HepG2 (cell line): ENCODE data around the gene CCS. TPM values are rescaled to one million over a fixed set of nuclear protein-coding genes. Genes with fewer than 3 reads are reported as not detected.

Experiments
- ADNP ChIP-seq: sonication (generic); formaldehyde crosslinking; IDR thresholded peaks from 2 replicates; pipeline ENCODE4 v1.4.0; 2020; ENCODE audit warnings: missing genetic modification reagents
- ATF7-NPFF ChIP-seq: sonication (generic); formaldehyde crosslinking; IDR thresholded peaks from 2 replicates; pipeline ENCODE4 v1.8.1; 2023; ENCODE audit warnings: mild to moderate bottlenecking, low read depth, missing genetic modification reagents, moderate library complexity
- ATM ChIP-seq: fragments of 450-650 bp; IDR thresholded peaks from 2 replicates; pipeline ENCODE4 v1.7.1; 2017; ENCODE audit warnings: mild to moderate bottlenecking, borderline replicate concordance
- DMAP1 ChIP-seq: IDR thresholded peaks from 2 replicates; pipeline ENCODE4 v1.6.1; 2016
- FOXP1 ChIP-seq, 2 experiments: fragments of 450-650 bp in 1 of 2; IDR thresholded peaks; 2 replicates each; pipeline ENCODE4 v1.6.1; 2017 to 2018; ENCODE audit warnings: antibody characterized with exemption in 1 of 2
- GATAD1 ChIP-seq: IDR thresholded peaks from 2 replicates; pipeline ENCODE4 v1.6.1; 2016; ENCODE audit warnings: missing genetic modification reagents, missing compliant biosample characterization
- HMGXB4 ChIP-seq, 2 experiments: sonication (generic) in 1 of 2; formaldehyde crosslinking in 1 of 2; IDR thresholded peaks; 2 replicates each; pipeline versions ENCODE4 v1.4.0 to v1.6.1; 2018 to 2020; ENCODE audit warnings: missing genetic modification reagents in 2 of 2, borderline replicate concordance in 1 of 2, low read depth in 1 of 2, mild to moderate bottlenecking in 1 of 2, missing biosample characterization in 1 of 2
- JDP2 ChIP-seq: sonication (generic); formaldehyde crosslinking; IDR thresholded peaks from 2 replicates; pipeline ENCODE4 v1.8.1; 2022; ENCODE audit warnings: missing genetic modification reagents, borderline replicate concordance
- KLF6 ChIP-seq: IDR thresholded peaks from 2 replicates; pipeline ENCODE4 v1.8.0; 2016; ENCODE audit warnings: missing biosample characterization, missing genetic modification reagents
- KMT2A ChIP-seq: sonication (generic); formaldehyde crosslinking; IDR thresholded peaks from 2 replicates; pipeline ENCODE4 v1.4.0; 2020; ENCODE audit warnings: missing genetic modification reagents
- MATR3 ChIP-seq: sonication (generic); formaldehyde crosslinking; IDR thresholded peaks from 2 replicates; pipeline ENCODE4 v1.4.0; 2020; ENCODE audit warnings: missing genetic modification reagents
- MXD4 ChIP-seq: IDR thresholded peaks from 2 replicates; pipeline ENCODE4 v1.6.1; 2016; ENCODE audit warnings: mild to moderate bottlenecking, missing biosample characterization, missing genetic modification reagents
- RAD21 ChIP-seq: fragments of 450-650 bp; formaldehyde crosslinking; IDR thresholded peaks from 2 replicates; pipeline ENCODE4 v1.5.0; 2020; ENCODE audit warnings: mild to moderate bottlenecking
- SP2 ChIP-seq: sonication (generic); formaldehyde crosslinking; IDR thresholded peaks from 2 replicates; pipeline ENCODE4 v1.5.1; 2020; ENCODE audit warnings: mild to moderate bottlenecking, missing genetic modification reagents
- TARDBP ChIP-seq: sonication (generic); formaldehyde crosslinking; IDR thresholded peaks from 2 replicates; pipeline ENCODE4 v1.8.0; 2022; ENCODE audit warnings: mild to moderate bottlenecking, missing genetic modification reagents
- ZBTB42 ChIP-seq: sonication (generic); formaldehyde crosslinking; IDR thresholded peaks from 2 replicates; pipeline ENCODE4 v1.5.0; 2020; ENCODE audit warnings: mild to moderate bottlenecking, missing genetic modification reagents
- ZEB1 ChIP-seq: IDR thresholded peaks from 2 replicates; pipeline ENCODE4 v1.6.1; 2012; ENCODE audit warnings: mild to moderate bottlenecking, low read depth, inconsistent platforms; ENCODE audit not compliant: insufficient replicate concordance
- ZNF251 ChIP-seq: sonication (generic); formaldehyde crosslinking; IDR thresholded peaks from 2 replicates; pipeline ENCODE4 v1.9.0; 2021; ENCODE audit warnings: mild to moderate bottlenecking, missing genetic modification reagents
- ZSCAN20 ChIP-seq: sonication (generic); formaldehyde crosslinking; IDR thresholded peaks from 2 replicates; pipeline ENCODE4 v1.4.0; 2020; ENCODE audit warnings: missing genetic modification reagents, mild to moderate bottlenecking, borderline replicate concordance
- ZXDC ChIP-seq: sonication (generic); formaldehyde crosslinking; IDR thresholded peaks from 2 replicates; pipeline ENCODE4 v1.5.0; 2020; ENCODE audit warnings: mild to moderate bottlenecking, missing genetic modification reagents
- polyA plus RNA-seq, 8 experiments: library from polyadenylated mRNA; depleted of rRNA in 3 of 8; stranded (reverse) in 7 of 8; unstranded in 1 of 8; fragments of >200 nt; fragmentation: Illumina TruSeq in 4 of 8; extraction: Trizol in 4 of 8; gene quantifications; 2 replicates each; pipeline versions ENCODE4 v1.2.1 to v1.2.3, GENCODE V29; 2011 to 2016; ENCODE audit warnings: low read depth in 4 of 8, missing spikeins in 1 of 8, mixed read lengths in 1 of 8; ENCODE audit not compliant: insufficient read depth in 1 of 8
- total RNA-seq, 5 experiments: library from RNA; depleted of rRNA; stranded (reverse); fragments of >200 nt; fragmentation: Illumina TruSeq; extraction: Trizol; gene quantifications; 2 replicates each; pipeline ENCODE4 v1.2.3, GENCODE V29; 2016; ENCODE audit warnings: low read depth in 1 of 5
- TF ChIP-seq, protein P1 (sequence below): sonication (generic); formaldehyde crosslinking; IDR thresholded peaks from 2 replicates; pipeline ENCODE4 v1.9.0; 2021; ENCODE audit warnings: mild to moderate bottlenecking, missing genetic modification reagents

CCS gene
- total and polyA plus RNA-seq, 2 of the 13 experiments (the other 11 are each of a cell fraction or from before 2014, with no cell fraction given): 25.4 to 44.6 TPM

DNA sequence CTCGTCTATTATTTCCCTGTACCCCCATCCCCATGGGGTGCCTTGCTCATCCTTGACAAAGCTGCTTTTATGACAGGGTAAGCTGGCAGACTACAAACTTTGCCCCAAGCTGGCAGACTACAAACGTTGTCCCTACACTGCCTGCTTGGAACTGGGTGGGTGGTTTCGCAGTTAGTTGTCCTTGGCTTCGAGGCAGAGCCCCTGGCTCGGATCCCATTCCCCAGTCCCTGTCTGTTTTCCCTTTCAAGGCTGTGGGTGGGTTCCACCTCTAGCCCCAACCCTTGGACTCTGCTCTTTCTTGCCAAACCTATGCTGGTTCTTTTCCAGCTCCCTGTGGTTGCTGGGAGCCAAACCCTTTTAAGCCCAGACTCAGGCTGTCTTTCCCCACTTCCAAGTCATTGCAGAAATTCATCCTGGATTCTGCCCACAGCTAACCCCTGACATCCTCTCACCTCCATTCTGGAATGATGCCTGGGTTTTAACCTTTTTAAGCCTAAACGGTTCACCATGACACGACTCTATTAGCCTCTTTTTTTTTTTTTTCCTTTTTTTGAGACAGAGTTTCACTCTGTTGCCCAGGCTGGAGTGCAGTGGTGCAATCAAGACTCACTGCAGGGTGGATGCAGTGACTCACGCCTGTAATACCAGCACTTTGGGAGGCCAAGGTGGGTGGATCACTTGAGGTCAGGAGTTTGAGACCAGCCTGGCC is 14.3 kb downstream of the CCS start (continued):
- no peak for TF ChIP-seq ZNF251
- no peak for TF ChIP-seq MXD4
- TF ChIP-seq, protein P1, sequence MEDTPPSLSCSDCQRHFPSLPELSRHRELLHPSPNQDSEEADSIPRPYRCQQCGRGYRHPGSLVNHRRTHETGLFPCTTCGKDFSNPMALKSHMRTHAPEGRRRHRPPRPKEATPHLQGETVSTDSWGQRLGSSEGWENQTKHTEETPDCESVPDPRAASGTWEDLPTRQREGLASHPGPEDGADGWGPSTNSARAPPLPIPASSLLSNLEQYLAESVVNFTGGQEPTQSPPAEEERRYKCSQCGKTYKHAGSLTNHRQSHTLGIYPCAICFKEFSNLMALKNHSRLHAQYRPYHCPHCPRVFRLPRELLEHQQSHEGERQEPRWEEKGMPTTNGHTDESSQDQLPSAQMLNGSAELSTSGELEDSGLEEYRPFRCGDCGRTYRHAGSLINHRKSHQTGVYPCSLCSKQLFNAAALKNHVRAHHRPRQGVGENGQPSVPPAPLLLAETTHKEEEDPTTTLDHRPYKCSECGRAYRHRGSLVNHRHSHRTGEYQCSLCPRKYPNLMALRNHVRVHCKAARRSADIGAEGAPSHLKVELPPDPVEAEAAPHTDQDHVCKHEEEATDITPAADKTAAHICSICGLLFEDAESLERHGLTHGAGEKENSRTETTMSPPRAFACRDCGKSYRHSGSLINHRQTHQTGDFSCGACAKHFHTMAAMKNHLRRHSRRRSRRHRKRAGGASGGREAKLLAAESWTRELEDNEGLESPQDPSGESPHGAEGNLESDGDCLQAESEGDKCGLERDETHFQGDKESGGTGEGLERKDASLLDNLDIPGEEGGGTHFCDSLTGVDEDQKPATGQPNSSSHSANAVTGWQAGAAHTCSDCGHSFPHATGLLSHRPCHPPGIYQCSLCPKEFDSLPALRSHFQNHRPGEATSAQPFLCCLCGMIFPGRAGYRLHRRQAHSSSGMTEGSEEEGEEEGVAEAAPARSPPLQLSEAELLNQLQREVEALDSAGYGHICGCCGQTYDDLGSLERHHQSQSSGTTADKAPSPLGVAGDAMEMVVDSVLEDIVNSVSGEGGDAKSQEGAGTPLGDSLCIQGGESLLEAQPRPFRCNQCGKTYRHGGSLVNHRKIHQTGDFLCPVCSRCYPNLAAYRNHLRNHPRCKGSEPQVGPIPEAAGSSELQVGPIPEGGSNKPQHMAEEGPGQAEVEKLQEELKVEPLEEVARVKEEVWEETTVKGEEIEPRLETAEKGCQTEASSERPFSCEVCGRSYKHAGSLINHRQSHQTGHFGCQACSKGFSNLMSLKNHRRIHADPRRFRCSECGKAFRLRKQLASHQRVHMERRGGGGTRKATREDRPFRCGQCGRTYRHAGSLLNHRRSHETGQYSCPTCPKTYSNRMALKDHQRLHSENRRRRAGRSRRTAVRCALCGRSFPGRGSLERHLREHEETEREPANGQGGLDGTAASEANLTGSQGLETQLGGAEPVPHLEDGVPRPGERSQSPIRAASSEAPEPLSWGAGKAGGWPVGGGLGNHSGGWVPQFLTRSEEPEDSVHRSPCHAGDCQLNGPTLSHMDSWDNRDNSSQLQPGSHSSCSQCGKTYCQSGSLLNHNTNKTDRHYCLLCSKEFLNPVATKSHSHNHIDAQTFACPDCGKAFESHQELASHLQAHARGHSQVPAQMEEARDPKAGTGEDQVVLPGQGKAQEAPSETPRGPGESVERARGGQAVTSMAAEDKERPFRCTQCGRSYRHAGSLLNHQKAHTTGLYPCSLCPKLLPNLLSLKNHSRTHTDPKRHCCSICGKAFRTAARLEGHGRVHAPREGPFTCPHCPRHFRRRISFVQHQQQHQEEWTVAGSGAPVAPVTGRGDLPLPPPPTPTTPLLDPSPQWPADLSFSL (CRISPR knock-in tag): no peak
- no peak for TF ChIP-seq ZEB1
- no peak for TF ChIP-seq KMT2A
- TF ChIP-seq ATM: no peak
- no peak; the same call in 1 of the 2 replicates for TF ChIP-seq TARDBP (CRISPR knock-in tag)
- no peak for TF ChIP-seq ADNP (CRISPR knock-in tag)
- TF ChIP-seq SP2 (CRISPR knock-in tag): no peak
- no peak for TF ChIP-seq ZBTB42 (CRISPR knock-in tag)
- no peak; a peak in 1 of 4 replicates for TF ChIP-seq HMGXB4 (CRISPR knock-in tag; IDR thresholded peaks at IDR 0.05; ENCODE audit: borderline replicate concordance in 1 of 2, low read depth in 1 of 2)
- no peak for TF ChIP-seq ZSCAN20
- no peak for TF ChIP-seq KLF6 (CRISPR knock-in tag)
- no peak for TF ChIP-seq JDP2 (CRISPR knock-in tag)
- no peak for TF ChIP-seq ATF7-NPFF (CRISPR knock-in tag)
- 0 out of 2 replicates have a peak, but pooled peaks have one; percentile 12 for TF ChIP-seq RAD21 (CRISPR knock-in tag)
- TF ChIP-seq FOXP1 (IDR thresholded peaks at IDR 0.05): no peak
- no peak for TF ChIP-seq FOXP1 (CRISPR knock-in tag; IDR thresholded peaks at IDR 0.05)
- no peak for TF ChIP-seq DMAP1 (CRISPR knock-in tag)
- TF ChIP-seq GATAD1: no peak
- no peak for TF ChIP-seq ZXDC
- TF ChIP-seq MATR3 (CRISPR knock-in tag): no peak
